ENCODE data around the gene PTX4.

Gene PTX4

DNA sequence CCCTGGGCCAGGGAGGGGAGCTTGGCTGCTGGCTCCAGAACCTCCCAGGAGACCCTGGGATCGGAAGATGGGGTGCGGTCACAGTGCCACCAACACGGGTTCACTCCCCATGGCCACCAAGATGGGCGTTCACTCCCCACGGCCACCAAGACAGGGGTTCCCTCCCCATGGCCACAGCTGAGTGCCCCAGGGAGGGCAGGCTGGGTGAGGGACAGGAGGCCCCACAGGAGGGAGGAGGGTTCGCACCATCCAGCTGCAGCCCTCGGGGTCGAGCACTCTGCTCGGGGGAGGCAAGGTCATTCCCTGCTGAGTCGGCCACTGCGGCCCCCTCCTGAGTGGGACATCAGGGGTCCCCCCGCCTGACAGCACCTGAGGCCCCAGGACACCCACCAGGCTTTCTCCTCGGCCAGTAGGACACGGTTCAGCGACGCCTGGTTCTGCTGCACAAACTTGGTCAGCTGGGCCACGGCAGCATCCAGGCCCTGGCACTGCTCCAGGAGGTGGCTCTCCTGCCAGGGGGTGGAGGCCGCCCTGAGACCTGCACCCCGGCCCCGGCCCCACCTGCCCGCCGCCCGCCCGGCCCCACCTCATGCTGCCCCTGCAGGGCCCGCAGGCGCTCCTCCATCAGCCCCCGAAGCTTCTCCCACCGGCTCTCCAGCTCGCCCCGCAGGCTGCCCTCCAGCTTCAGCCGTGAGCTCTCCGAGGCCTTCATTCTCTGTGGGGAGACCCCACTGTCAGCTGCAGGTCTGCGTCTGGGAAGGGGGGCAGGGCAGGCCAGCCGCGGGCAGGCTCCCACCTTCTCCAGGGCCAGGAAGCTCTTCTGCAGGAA is 50.3 kb downstream of the PTX4 start:
- no peaks in the 10 kb centered on the region for H3K9me2 ChIP-seq (replicated peaks; ENCODE audit: insufficient read depth, low read length)
- H3K27me3 ChIP-seq (ENCODE audit: low read length), result no peaks in the 10 kb centered on the region
- H3K9me3 ChIP-seq (ENCODE audit: insufficient read depth, low read length), result no peaks in the 10 kb centered on the region
- H3K4me2 ChIP-seq (ENCODE audit: low read depth, low read length, poor library complexity, severe bottlenecking), result no peak overlapping the region
- no peaks in the 10 kb centered on the region for H4K20me1 ChIP-seq (ENCODE audit: low read depth, low read length)
- no peak for TF ChIP-seq EZH2phosphoT487 (conservative IDR thresholded peaks at IDR 0.05; ENCODE audit: low read length)
- TF ChIP-seq CTCF (IDR thresholded peaks at IDR 0.05; ENCODE audit: insufficient read depth, low read length, poor library complexity, severe bottlenecking), result no peak
- H3K4me3 ChIP-seq (ENCODE audit: insufficient read depth, low read length, poor library complexity, severe bottlenecking), result no peak overlapping the region
- no peaks in the 10 kb centered on the region for H3K79me2 ChIP-seq (ENCODE audit: insufficient read depth, low read length)
- no peaks in the 10 kb centered on the region for H3K36me3 ChIP-seq (ENCODE audit: low read length)
- no peak overlapping the region for H3K27ac ChIP-seq (ENCODE audit: low read depth, low read length)
- no peaks in the 10 kb centered on the region for H3F3A ChIP-seq (ENCODE audit: insufficient read depth)
- H2AFZ ChIP-seq (ENCODE audit: low read depth, low read length, severe bottlenecking), result no peak overlapping the region
- no peak overlapping the region for H3K9ac ChIP-seq (ENCODE audit: low read length)

- Histone ChIP-seq H3K9me3 (ENCODE audit: insufficient read depth, low read length) (no peaks in the 10 kb centered on the region), H3K36me3 (ENCODE audit: low read length) (no peaks in the 10 kb centered on the region), H3K4me3 (ENCODE audit: insufficient read depth, low read length, poor library complexity, severe bottlenecking) (no peak overlapping the region), H3K9ac (ENCODE audit: low read length) (no peak overlapping the region), H3K4me2 (ENCODE audit: low read depth, low read length, poor library complexity, severe bottlenecking) (no peak overlapping the region), H3F3A (ENCODE audit: insufficient read depth) (no peaks in the 10 kb centered on the region), H3K27ac (ENCODE audit: low read depth, low read length) (no peak overlapping the region), H4K20me1 (ENCODE audit: low read depth, low read length) (no peaks in the 10 kb centered on the region), H3K9me2 (replicated peaks; ENCODE audit: insufficient read depth, low read length) (no peaks in the 10 kb centered on the region), H3K27me3 (ENCODE audit: low read length) (no peaks in the 10 kb centered on the region), H3K79me2 (ENCODE audit: insufficient read depth, low read length) (no peaks in the 10 kb centered on the region), H2AFZ (ENCODE audit: low read depth, low read length, severe bottlenecking) (no peak overlapping the region)
- TF ChIP-seq CTCF (IDR thresholded peaks at IDR 0.05; ENCODE audit: insufficient read depth, low read length, poor library complexity, severe bottlenecking), result no peak
- no peak for TF ChIP-seq EZH2phosphoT487 (conservative IDR thresholded peaks at IDR 0.05; ENCODE audit: low read length)
Observed at GRCh38 chr16:1437606-1438005, 51.1 kb downstream of the PTX4 start.

DNA sequence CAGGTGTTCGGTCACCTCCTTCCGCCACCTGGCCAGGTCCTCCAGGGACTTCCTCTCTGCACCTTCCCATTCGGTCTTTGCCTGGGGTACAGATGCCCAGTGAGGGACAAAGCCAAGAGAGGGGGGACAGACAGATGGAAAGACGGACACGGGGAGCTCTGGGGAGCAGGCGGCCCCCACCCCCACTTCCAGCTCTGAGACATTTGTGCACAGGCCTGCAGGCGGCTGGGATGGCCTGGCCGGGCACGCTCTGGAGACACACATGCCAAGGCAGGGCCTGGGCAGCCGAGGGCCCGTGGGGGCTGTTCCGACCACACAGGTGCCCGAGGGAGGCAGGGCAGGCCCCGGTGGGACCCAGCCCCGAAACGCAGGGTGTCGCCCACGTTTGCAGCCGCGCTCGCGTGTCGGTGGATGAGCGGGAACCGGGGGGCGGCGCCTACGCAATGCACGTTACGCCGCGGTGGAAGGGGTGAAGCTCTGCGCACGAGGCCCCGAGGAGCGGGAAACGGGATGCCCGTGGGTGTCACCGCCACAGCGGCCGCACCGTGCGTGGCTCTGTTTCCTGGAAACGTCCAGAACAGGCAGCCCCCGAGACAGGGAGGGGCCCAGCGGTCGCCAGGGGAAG is 51.9 kb downstream of the PTX4 start:
- TF ChIP-seq EZH2phosphoT487 (conservative IDR thresholded peaks at IDR 0.05; ENCODE audit: low read length), result no peak
- no peak for TF ChIP-seq CTCF (IDR thresholded peaks at IDR 0.05; ENCODE audit: insufficient read depth, low read length, poor library complexity, severe bottlenecking)
- H3K9me3 ChIP-seq (ENCODE audit: insufficient read depth, low read length), result no peaks in the 10 kb centered on the region
- H4K20me1 ChIP-seq (ENCODE audit: low read depth, low read length), result no peaks in the 10 kb centered on the region
- H3K9me2 ChIP-seq (replicated peaks; ENCODE audit: insufficient read depth, low read length), result no peaks in the 10 kb centered on the region
- no peaks in the 10 kb centered on the region for H3K36me3 ChIP-seq (ENCODE audit: low read length)
- H3K27me3 ChIP-seq (ENCODE audit: low read length), result no peaks in the 10 kb centered on the region
- H3K27ac ChIP-seq (ENCODE audit: low read depth, low read length), result no peak overlapping the region
- H2AFZ ChIP-seq (ENCODE audit: low read depth, low read length, severe bottlenecking), result no peak overlapping the region
- H3K4me2 ChIP-seq (ENCODE audit: low read depth, low read length, poor library complexity, severe bottlenecking), result no peak overlapping the region
- no peak overlapping the region for H3K4me3 ChIP-seq (ENCODE audit: insufficient read depth, low read length, poor library complexity, severe bottlenecking)
- no peak overlapping the region for H3K9ac ChIP-seq (ENCODE audit: low read length)
- H3F3A ChIP-seq (ENCODE audit: insufficient read depth), result no peaks in the 10 kb centered on the region
- no peaks in the 10 kb centered on the region for H3K79me2 ChIP-seq (ENCODE audit: insufficient read depth, low read length)

Measured in SU-DHL-6 (cell line).